H1 (cell line): ENCODE results near the gene BAG1. TPM values are rescaled to one million over a fixed set of nuclear protein-coding genes. Genes with fewer than 3 reads are reported as not detected.

ENCODE experiments used
- CTCF ChIA-PET: fragments of 300-600 bp; sonication (Branson Sonifier 250); formaldehyde crosslinking; loops from one replicate; lab custom pipeline; 2021; ENCODE audit not compliant: partially characterized antibody; lab: Charles Lee
- POLR2A ChIA-PET: fragments of 300-600 bp; sonication (Branson Sonifier 250); formaldehyde crosslinking; loops from one replicate; lab custom pipeline; 2021; ENCODE audit warnings: inconsistent platforms; ENCODE audit not compliant: partially characterized antibody; lab: Charles Lee
- DNase-seq, 2 experiments: peaks; one replicate each; pipeline versions ENCODE4 v3.0.0 to v3.0.0-alpha.2; 2010 to 2022; ENCODE audit warnings: low spot score in 2 of 2, low read depth in 1 of 2, mixed read lengths in 1 of 2
- FAIRE-seq: peaks from 2 replicates; lab custom pipeline; 2011; peaks lifted over from hg19 to GRCh38; lab: Jason Lieb, UNC
- H2AFZ ChIP-seq: 2 replicates; pipeline ENCODE4 v1.8.1; 2012; ENCODE audit warnings: low read length, inconsistent platforms
- H2AK5ac ChIP-seq: 2 replicates; pipeline ENCODE4 v1.6.1; 2013; ENCODE audit warnings: low read depth, low read length
- H2BK120ac ChIP-seq: replicated peaks from 2 replicates; pipeline ENCODE3; 2013; ENCODE audit warnings: low read depth, low read length, inconsistent platforms
- H2BK12ac ChIP-seq: 2 replicates; pipeline ENCODE4 v1.6.1; 2013; ENCODE audit warnings: low read depth, low read length
- H2BK15ac ChIP-seq: 2 replicates; pipeline ENCODE4 v1.6.1; 2013; ENCODE audit warnings: low read length
- H2BK20ac ChIP-seq: 2 replicates; pipeline ENCODE4 v1.6.1; 2013; ENCODE audit warnings: low read length
- H2BK5ac ChIP-seq: 2 replicates; pipeline ENCODE4 v1.6.1; 2013; ENCODE audit warnings: low read depth, low read length
- H3K14ac ChIP-seq: 2 replicates; pipeline ENCODE4 v1.6.1; 2013; ENCODE audit warnings: inconsistent platforms; ENCODE audit not compliant: insufficient read length
- H3K18ac ChIP-seq: 2 replicates; pipeline ENCODE4 v1.6.1; 2013; ENCODE audit warnings: low read length; ENCODE audit errors: extremely low read depth
- H3K23ac ChIP-seq: 2 replicates; pipeline ENCODE4 v1.6.1; 2013; ENCODE audit warnings: inconsistent platforms; ENCODE audit not compliant: insufficient read length
- H3K23me2 ChIP-seq: 2 replicates; pipeline ENCODE4 v1.6.1; 2013; ENCODE audit warnings: low read depth, low read length
- H3K27ac ChIP-seq: 2 replicates; pipeline ENCODE4 v1.6.1; 2011; ENCODE audit warnings: low read depth, low read length, inconsistent platforms
- H3K27me3 ChIP-seq, 4 experiments: replicated peaks in 1 of 4; 1 replicate in 1 of 4; 2 replicates in 3 of 4; pipeline versions ENCODE4 v1.6.1 to v1.8.1; 2011 to 2013; ENCODE audit warnings: low read length in 3 of 4, mild to moderate bottlenecking in 3 of 4, inconsistent platforms in 2 of 4, mixed read lengths in 2 of 4, moderate library complexity in 1 of 4; ENCODE audit not compliant: control insufficient read depth in 3 of 4, insufficient read depth in 3 of 4; ENCODE audit errors: extremely low read depth in 1 of 4
- H3K36me3 ChIP-seq, 4 experiments: 2 replicates each; pipeline versions ENCODE4 v1.6.1 to v1.8.1; 2011 to 2013; ENCODE audit warnings: mild to moderate bottlenecking in 4 of 4, low read length in 3 of 4, moderate library complexity in 2 of 4, control low read depth in 1 of 4, inconsistent platforms in 1 of 4; ENCODE audit not compliant: insufficient read depth in 4 of 4, control insufficient read depth in 2 of 4
- H3K4ac ChIP-seq: replicated peaks from 2 replicates; pipeline ENCODE3; 2013; ENCODE audit warnings: low read length, low read depth, mixed read lengths, inconsistent platforms; ENCODE audit not compliant: insufficient read length
- H3K4me1 ChIP-seq, 4 experiments: replicated peaks in 1 of 4; 1 replicate in 1 of 4; 2 replicates in 3 of 4; pipeline versions ENCODE4 v1.6.1 to v1.8.1; 2011 to 2013; ENCODE audit warnings: low read length in 3 of 4, inconsistent platforms in 2 of 4, mixed read lengths in 1 of 4; ENCODE audit not compliant: insufficient read depth in 4 of 4, control insufficient read depth in 3 of 4
- H3K4me2 ChIP-seq, 2 experiments: 2 replicates each; pipeline versions ENCODE4 v1.6.1 to v1.8.1; 2011 to 2013; ENCODE audit warnings: low read depth in 2 of 2, low read length in 2 of 2, control low read depth in 1 of 2, inconsistent platforms in 1 of 2, mild to moderate bottlenecking in 1 of 2; ENCODE audit not compliant: insufficient read depth in 1 of 2
- H3K4me3 ChIP-seq, 4 experiments: fragments of 200-600, 300-600 bp in 1 of 4; sonication (generic), shearing (Covaris generic), sonication (Bioruptor Twin) in 1 of 4; 2 replicates each; pipeline versions ENCODE4 v1.5.1 to v1.8.1; 2011 to 2016; ENCODE audit warnings: low read length in 4 of 4, low read depth in 3 of 4, control low read depth in 2 of 4, inconsistent platforms in 2 of 4, mild to moderate bottlenecking in 2 of 4, mixed read lengths in 1 of 4, moderate library complexity in 1 of 4; ENCODE audit not compliant: insufficient read depth in 2 of 4; ENCODE audit errors: extremely low read depth in 1 of 4
- H3K56ac ChIP-seq: replicated peaks from 2 replicates; pipeline ENCODE3; 2013; ENCODE audit warnings: low read depth, mild to moderate bottlenecking, mixed read lengths, low read length, inconsistent platforms; ENCODE audit not compliant: insufficient read length
- H3K79me1 ChIP-seq: 2 replicates; pipeline ENCODE4 v1.6.1; 2013; ENCODE audit warnings: low read depth, low read length, control low read depth
- H3K79me2 ChIP-seq, 2 experiments: 2 replicates each; pipeline versions ENCODE4 v1.6.1 to v1.8.1; 2012 to 2013; ENCODE audit warnings: low read length in 2 of 2, mild to moderate bottlenecking in 2 of 2, inconsistent platforms in 1 of 2; ENCODE audit not compliant: insufficient read depth in 2 of 2, control insufficient read depth in 1 of 2
- H3K9ac ChIP-seq, 4 experiments: replicated peaks in 1 of 4; 1 replicate in 1 of 4; 2 replicates in 3 of 4; pipeline versions ENCODE4 v1.6.1 to v1.8.1; 2011 to 2013; ENCODE audit warnings: low read depth in 3 of 4, low read length in 3 of 4, control low read depth in 2 of 4, mild to moderate bottlenecking in 2 of 4, moderate library complexity in 2 of 4, inconsistent platforms in 1 of 4; ENCODE audit errors: extremely low read depth in 1 of 4
- H3K9me3 ChIP-seq, 2 experiments: 2 replicates each; pipeline versions ENCODE4 v1.6.1 to v1.8.1; 2012 to 2013; ENCODE audit warnings: mild to moderate bottlenecking in 2 of 2, moderate library complexity in 2 of 2, control low read depth in 1 of 2, inconsistent platforms in 1 of 2, low read depth in 1 of 2, low read length in 1 of 2, mixed read lengths in 1 of 2; ENCODE audit not compliant: insufficient read depth in 2 of 2
- H4K20me1 ChIP-seq, 2 experiments: replicated peaks in 1 of 2; 2 replicates each; pipeline versions ENCODE3 to v1.8.1; 2011 to 2013; ENCODE audit warnings: inconsistent platforms in 2 of 2, low read length in 2 of 2, mild to moderate bottlenecking in 1 of 2; ENCODE audit not compliant: insufficient read depth in 2 of 2, control insufficient read depth in 1 of 2
- H4K5ac ChIP-seq: 2 replicates; pipeline ENCODE4 v1.6.1; 2013; ENCODE audit warnings: low read length, low read depth, mixed read lengths, inconsistent platforms; ENCODE audit not compliant: insufficient read length
- H4K8ac ChIP-seq: 2 replicates; pipeline ENCODE4 v1.8.0; 2013; ENCODE audit warnings: mild to moderate bottlenecking, moderate library complexity, low read length, inconsistent platforms; ENCODE audit not compliant: insufficient read depth; ENCODE audit errors: extremely low read depth
- H4K91ac ChIP-seq: replicated peaks from 2 replicates; pipeline ENCODE3; 2013; ENCODE audit warnings: low read length, mixed read lengths, inconsistent platforms; ENCODE audit not compliant: insufficient read length
- CBX8 ChIP-seq: fragments of 300-800, 300-1000 bp; sonication (generic); IDR thresholded peaks from 2 replicates; pipeline ENCODE4 v1.7.1; 2016; ENCODE audit warnings: low read depth, low read length, borderline replicate concordance
- GABPA ChIP-seq: IDR thresholded peaks from 2 replicates; pipeline ENCODE4 v1.6.1; 2011; ENCODE audit warnings: mild to moderate bottlenecking, low read length, moderate library complexity, borderline replicate concordance; ENCODE audit not compliant: insufficient read depth
- GTF2F1 ChIP-seq: IDR thresholded peaks from 2 replicates; pipeline ENCODE4 v1.6.1; 2012; ENCODE audit warnings: low read depth, low read length, improper control_type of control experiment, borderline replicate concordance
- KDM1A ChIP-seq: fragments of 200-600, 300-600 bp; sonication (generic); IDR thresholded peaks from 2 replicates; pipeline ENCODE4 v1.7.1; 2016; ENCODE audit warnings: mild to moderate bottlenecking, low read length, borderline replicate concordance
- WGBS, 2 experiments: shearing (Covaris generic) in 1 of 2; methylation state at CpG; one replicate each; pipeline versions ENCODE4 v1.1.6 to v1.1.7; 2013 to 2015; ENCODE audit warnings: low lambda C conversion rate in 2 of 2, mixed read lengths in 2 of 2, inconsistent platforms in 1 of 2, low coverage in 1 of 2, missing lambda C conversion rate in 1 of 2; ENCODE audit not compliant: insufficient replicate concordance in 2 of 2, insufficient coverage in 1 of 2, insufficient read length in 1 of 2; ENCODE audit errors: extremely low coverage in 1 of 2, missing lambda C conversion rate in 1 of 2; 5-methylcytosine and 5-hydroxymethylcytosine counted together
- polyA plus RNA-seq, 7 experiments: library from polyadenylated mRNA; depleted of rRNA in 3 of 7; stranded (reverse) in 5 of 7; unstranded in 2 of 7; fragments of >200 nt in 5 of 7; fragments of 200-250 nt in 2 of 7; gene quantifications; 1 replicate in 5 of 7; 2 replicates in 1 of 7; 4 replicates in 1 of 7; pipeline versions ENCODE4 v1.2.1 to v1.2.3, GENCODE V29; 2011 to 2013; ENCODE audit warnings: missing spikeins in 2 of 7, mixed read lengths in 2 of 7
- total RNA-seq: library from RNA; stranded (reverse); fragmentation: NEBNext Ultra II Directional; extraction: Animal tissue kit (Norgen Biotek cat#: 25700); gene quantifications from 2 replicates; pipeline ENCODE4 v1.2.1, GENCODE V29; 2021
- TF ChIP-seq, protein P1 (sequence below): IDR thresholded peaks from 2 replicates; pipeline ENCODE4 v1.6.1; 2011; ENCODE audit warnings: low read depth, mild to moderate bottlenecking, low read length; ENCODE audit not compliant: insufficient read depth

Gene BAG1
- total and polyA plus RNA-seq, 2 of the 8 experiments (the other 6 are each of a cell fraction or from before 2014, with no cell fraction given) = 14.7 to 59.8 TPM

DNA sequence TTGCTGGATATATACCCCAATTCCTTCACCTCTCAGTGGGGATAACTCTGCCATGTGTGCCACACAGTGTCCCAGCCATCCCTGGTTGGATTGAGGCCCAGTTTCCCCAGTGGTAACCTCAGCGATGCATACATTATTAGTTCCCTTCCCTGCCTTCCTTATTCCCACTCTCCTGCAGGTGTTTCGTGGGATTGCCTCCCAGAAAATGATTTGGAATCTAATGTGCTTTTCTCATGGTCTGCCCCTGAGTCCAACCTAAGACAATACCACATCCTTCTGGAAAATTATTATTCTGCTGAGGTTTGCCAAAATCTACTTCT, 32.9 kb downstream of the BAG1 start:
- Histone ChIP-seq H3K4me3 (no peak overlapping the region), H3K4ac (no peak overlapping the region), H3K4me2 (no peak overlapping the region), H2AFZ (no peak overlapping the region), H3K14ac (no peak overlapping the region), H2BK12ac (no peak overlapping the region), H3K36me3 (no peaks in the 10 kb centered on the region), H2AK5ac (no peak overlapping the region), H3K56ac (no peak overlapping the region), H3K4me1 (peaks cover 0 to 2% (median 0%) of the 10 kb centered on the region in 4 experiments; a peak in 1 of 7 replicates), H2BK120ac (no peak overlapping the region), H4K5ac (no peak overlapping the region), H3K79me2 (no peaks in the 10 kb centered on the region), H3K23ac (no peak overlapping the region), H3K18ac (no peak overlapping the region), H3K27ac (no peak overlapping the region), H2BK15ac (no peak overlapping the region), H2BK20ac (no peak overlapping the region), H3K79me1 (no peaks in the 10 kb centered on the region), H2BK5ac (no peak overlapping the region), H4K8ac (no peak overlapping the region), H4K20me1 (no peaks in the 10 kb centered on the region), H3K27me3 (no peaks in the 10 kb centered on the region; a peak in 2 of 7 replicates), H3K23me2 (no peaks in the 10 kb centered on the region; the same call in 1 of the 2 replicates), H3K9me3 (no peaks in the 10 kb centered on the region), H4K91ac (no peak overlapping the region), H3K9ac (no peak overlapping the region)
- CTCF ChIA-PET = interaction anchor here (0.8 to 1.0 kb wide), 4 partner anchors 8 to 137 kb away, joined by 3 to 4 read pairs (median 3); no protein-coding TSS in a partner anchor
- WGBS, 2 experiments = 90% methylated on average over 2 of the region's 2 CpGs; no CpG with 5 or more reads in 1 of the 2 experiments
- POLR2A ChIA-PET = interaction anchor here (1.4 kb wide), 1 partner anchor 10 kb away, joined by 7 read pairs; no protein-coding TSS in a partner anchor
- no peak for FAIRE-seq
- no peak for DNase-seq
- TF ChIP-seq GABPA (no peak), KDM1A (no peak), GTF2F1 (no peak), CBX8 (no peak)
- TF ChIP-seq, protein P1, sequence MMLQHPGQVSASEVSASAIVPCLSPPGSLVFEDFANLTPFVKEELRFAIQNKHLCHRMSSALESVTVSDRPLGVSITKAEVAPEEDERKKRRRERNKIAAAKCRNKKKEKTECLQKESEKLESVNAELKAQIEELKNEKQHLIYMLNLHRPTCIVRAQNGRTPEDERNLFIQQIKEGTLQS = no peak
